Immature natural killer cell (primary cell): ENCODE results near the gene UBE2D1. TPM values are rescaled to one million over a fixed set of nuclear protein-coding genes. Genes with fewer than 3 reads are reported as not detected.

Experiments
- DNase-seq, 3 donors: peaks; one replicate each; pipeline ENCODE4 v3.0.0; 2022; ENCODE audit warnings: mixed read lengths in 1 of 3
- H3K27ac Mint-ChIP-seq, 6 donors: one replicate each; pipeline ENCODE4 v1.8.0; 2020; ENCODE audit warnings: mixed read lengths in 6 of 6, mild to moderate bottlenecking in 5 of 6, inconsistent platforms in 4 of 6, moderate library complexity in 3 of 6
- H3K27me3 Mint-ChIP-seq, 3 donors: one replicate each; pipeline ENCODE4 v1.8.0; 2020 to 2021; ENCODE audit warnings: low read depth in 3 of 3, mild to moderate bottlenecking in 3 of 3, mixed read lengths in 3 of 3, moderate library complexity in 3 of 3, inconsistent platforms in 1 of 3
- H3K36me3 Mint-ChIP-seq, 3 donors: one replicate each; pipeline ENCODE4 v1.8.0; 2020; ENCODE audit warnings: mixed read lengths in 3 of 3, inconsistent platforms in 2 of 3, mild to moderate bottlenecking in 2 of 3
- H3K4me1 Mint-ChIP-seq, 2 donors: one replicate each; pipeline ENCODE4 v1.8.0; 2020; ENCODE audit warnings: inconsistent platforms in 2 of 2, mild to moderate bottlenecking in 2 of 2, mixed read lengths in 2 of 2, moderate library complexity in 1 of 2
- H3K4me3 Mint-ChIP-seq, 5 donors: one replicate each; pipeline ENCODE4 v1.8.0; 2020; ENCODE audit warnings: mild to moderate bottlenecking in 5 of 5, mixed read lengths in 5 of 5, inconsistent platforms in 3 of 5, moderate library complexity in 3 of 5
- H3K9me3 Mint-ChIP-seq, 6 donors: one replicate each; pipeline ENCODE4 v1.8.0; 2020; ENCODE audit warnings: mild to moderate bottlenecking in 6 of 6, mixed read lengths in 6 of 6, inconsistent platforms in 4 of 6, moderate library complexity in 3 of 6
- polyA plus RNA-seq, 3 donors: library from polyadenylated mRNA; unstranded; fragments of 300-500 nt; fragmentation: Illumina TruSeq; gene quantifications; one replicate each; pipeline ENCODE4 v1.2.3, GENCODE V29; 2021

Gene UBE2D1
- polyA plus RNA-seq = 10 to 100 TPM; 11.7 to 23.1 (median 18.4) TPM

- Mint-ChIP-seq H3K27me3 (peaks cover under 1 to 7% (median 1%) of the 10 kb centered on the region in 3 donors), H3K9me3 (no peaks in the 10 kb centered on the region), H3K36me3 (no peaks in the 10 kb centered on the region), H3K27ac (peak within 1 kb of the TSS; percentile 56 to 88 (median 77)), H3K4me1 (peaks cover 25 to 38% of the 10 kb centered on the region in 2 donors), H3K4me3 (peak within 1 kb of the TSS; percentile 91 to 96 (median 93))
- DNase-seq = peak; percentile 62 to 68 (median 66)
Measured at GRCh38 chr10:58334817-58335305, at the start of gene UBE2D1. UBE2D1 (plus strand) TSS chr10:58335006; CDS start chr10:58335202, 196 bp downstream.

- H3K9me3 Mint-ChIP-seq = no peaks in the 10 kb centered on the region
- peaks cover 0 to 12% (median 0%) of the 10 kb centered on the region in 3 donors for H3K36me3 Mint-ChIP-seq
- peak; percentile 10 to 54 (median 23) for DNase-seq
- no peaks in the 10 kb centered on the region for H3K4me1 Mint-ChIP-seq
- peak overlapping the region in 1 of 6 donors; percentile 3 for H3K27ac Mint-ChIP-seq
- H3K27me3 Mint-ChIP-seq = no peaks in the 10 kb centered on the region
- H3K4me3 Mint-ChIP-seq = no peak overlapping the region
Measured at GRCh38 chr10:58291538-58292174, 43.1 kb upstream of the UBE2D1 start.

- Mint-ChIP-seq H3K4me1 (no peaks in the 10 kb centered on the region), H3K9me3 (no peaks in the 10 kb centered on the region), H3K27me3 (no peaks in the 10 kb centered on the region), H3K27ac (no peak overlapping the region), H3K4me3 (no peak overlapping the region), H3K36me3 (peaks cover 0 to 8% (median 0%) of the 10 kb centered on the region in 3 donors)
- no peak for DNase-seq
Measured at GRCh38 chr10:58293989-58294388, 40.8 kb upstream of the UBE2D1 start.

- Mint-ChIP-seq H3K4me3 (no peak overlapping the region), H3K4me1 (peaks cover 0 to 5% of the 10 kb centered on the region in 2 donors), H3K36me3 (no peaks in the 10 kb centered on the region), H3K27ac (no peak overlapping the region), H3K9me3 (peaks cover 0 to 1% (median 0%) of the 10 kb centered on the region in 6 donors), H3K27me3 (peaks cover 0 to 6% (median 4%) of the 10 kb centered on the region in 3 donors)
- peak; percentile 28 to 46 (median 31) for DNase-seq
Measured at GRCh38 chr10:58299580-58299979, 35.2 kb upstream of the UBE2D1 start.

- H3K27ac Mint-ChIP-seq = no peak overlapping the region
- no peak for DNase-seq
- no peaks in the 10 kb centered on the region for H3K36me3 Mint-ChIP-seq
- H3K4me1 Mint-ChIP-seq = peaks cover 0 to 5% of the 10 kb centered on the region in 2 donors
- no peak overlapping the region for H3K4me3 Mint-ChIP-seq
- H3K9me3 Mint-ChIP-seq = peaks cover 0 to 1% (median 0%) of the 10 kb centered on the region in 6 donors
- peaks cover under 1 to 6% (median 4%) of the 10 kb centered on the region in 3 donors for H3K27me3 Mint-ChIP-seq
Measured at GRCh38 chr10:58300676-58301075, 34.1 kb upstream of the UBE2D1 start.

GRCh38 chr10:58302254-58302653 lies 32.6 kb upstream of the UBE2D1 start:
- Mint-ChIP-seq H3K9me3 (peaks cover 0 to 1% (median 0%) of the 10 kb centered on the region in 6 donors), H3K4me1 (peaks cover 0 to 5% of the 10 kb centered on the region in 2 donors), H3K27ac (no peak overlapping the region), H3K27me3 (peaks cover 4 to 8% (median 6%) of the 10 kb centered on the region in 3 donors), H3K36me3 (no peaks in the 10 kb centered on the region), H3K4me3 (no peak overlapping the region)
- no peak for DNase-seq

GRCh38 chr10:58304099-58304633 lies 30.6 kb upstream of the UBE2D1 start:
- Mint-ChIP-seq H3K4me1 (peaks cover 0 to 5% of the 10 kb centered on the region in 2 donors), H3K36me3 (no peaks in the 10 kb centered on the region), H3K4me3 (no peak overlapping the region), H3K27ac (no peak overlapping the region), H3K9me3 (peaks cover 0 to 1% (median 0%) of the 10 kb centered on the region in 6 donors), H3K27me3 (peaks cover 4 to 8% (median 6%) of the 10 kb centered on the region in 3 donors)
- no peak for DNase-seq

GRCh38 chr10:58305821-58306220 lies 29.0 kb upstream of the UBE2D1 start:
- Mint-ChIP-seq H3K27me3 (peaks cover 4 to 8% (median 8%) of the 10 kb centered on the region in 3 donors), H3K4me3 (no peak overlapping the region), H3K27ac (no peak overlapping the region), H3K9me3 (peaks cover 0 to 1% (median 0%) of the 10 kb centered on the region in 6 donors), H3K36me3 (no peaks in the 10 kb centered on the region), H3K4me1 (no peaks in the 10 kb centered on the region)
- no peak for DNase-seq

GRCh38 chr10:58307676-58308075 lies 27.1 kb upstream of the UBE2D1 start:
- no peak overlapping the region for H3K27ac Mint-ChIP-seq
- no peak for DNase-seq
- peaks cover 0 to 1% (median 0%) of the 10 kb centered on the region in 6 donors for H3K9me3 Mint-ChIP-seq
- H3K27me3 Mint-ChIP-seq = peaks cover 7 to 10% (median 7%) of the 10 kb centered on the region in 3 donors
- H3K4me3 Mint-ChIP-seq = no peak overlapping the region
- H3K36me3 Mint-ChIP-seq = no peaks in the 10 kb centered on the region
- H3K4me1 Mint-ChIP-seq = no peaks in the 10 kb centered on the region

GRCh38 chr10:58311026-58311425 lies 23.8 kb upstream of the UBE2D1 start:
- H3K4me3 Mint-ChIP-seq = no peak overlapping the region

GRCh38 chr10:58316874-58317273 lies 17.9 kb upstream of the UBE2D1 start:
- Mint-ChIP-seq H3K4me1 (no peaks in the 10 kb centered on the region), H3K36me3 (no peaks in the 10 kb centered on the region), H3K9me3 (no peaks in the 10 kb centered on the region), H3K27me3 (peaks cover 0 to 8% (median 3%) of the 10 kb centered on the region in 3 donors), H3K27ac (no peak overlapping the region), H3K4me3 (no peak overlapping the region)
- DNase-seq = no peak

More at GRCh38 chr10:58311026-58311425, 23.8 kb upstream of the UBE2D1 start:
- Mint-ChIP-seq H3K36me3 (no peaks in the 10 kb centered on the region), H3K27me3 (peaks cover 6 to 8% (median 8%) of the 10 kb centered on the region in 3 donors), H3K4me1 (no peaks in the 10 kb centered on the region), H3K27ac (no peak overlapping the region), H3K9me3 (no peaks in the 10 kb centered on the region)
- DNase-seq = no peak

GRCh38 chr10:58318346-58318745 lies 16.5 kb upstream of the UBE2D1 start:
- Mint-ChIP-seq H3K36me3 (no peaks in the 10 kb centered on the region), H3K9me3 (no peaks in the 10 kb centered on the region), H3K27me3 (peaks cover 0 to 8% (median 3%) of the 10 kb centered on the region in 3 donors), H3K4me1 (peaks cover 9 to 11% of the 10 kb centered on the region in 2 donors), H3K27ac (no peak overlapping the region), H3K4me3 (no peak overlapping the region)
- no peak for DNase-seq

GRCh38 chr10:58319599-58319998 lies 15.2 kb upstream of the UBE2D1 start:
- H3K9me3 Mint-ChIP-seq = no peaks in the 10 kb centered on the region
- peaks cover 0 to 8% (median 3%) of the 10 kb centered on the region in 3 donors for H3K27me3 Mint-ChIP-seq
- DNase-seq = no peak
- H3K4me1 Mint-ChIP-seq = peaks cover 9 to 11% of the 10 kb centered on the region in 2 donors
- H3K36me3 Mint-ChIP-seq = no peaks in the 10 kb centered on the region
- H3K27ac Mint-ChIP-seq = no peak overlapping the region
- no peak overlapping the region for H3K4me3 Mint-ChIP-seq

GRCh38 chr10:58320351-58321049 lies 14.3 kb upstream of the UBE2D1 start:
- H3K27ac Mint-ChIP-seq = no peak overlapping the region
- H3K4me3 Mint-ChIP-seq = no peak overlapping the region
- no peaks in the 10 kb centered on the region for H3K36me3 Mint-ChIP-seq
- no peak for DNase-seq
- H3K9me3 Mint-ChIP-seq = no peaks in the 10 kb centered on the region
- H3K27me3 Mint-ChIP-seq = peaks cover 0 to 6% (median 3%) of the 10 kb centered on the region in 3 donors
- H3K4me1 Mint-ChIP-seq = peaks cover 9 to 11% of the 10 kb centered on the region in 2 donors
